NCI-H2107 treated with DMSO at 0.1 percent for 48 hours (cell line): ENCODE data around the gene NIPBL.
A peak's percentile ranks its signal among the peaks of the same experiment; 100 is the strongest.
"Not testable (repeated sequence)": the region's sequence is repeated elsewhere in the genome, so short reads cannot be mapped to it uniquely, and the experiment has no call there.

Experiments used
- DNase-seq: peaks from one replicate; lab custom pipeline; 2025; ENCODE audit not compliant: unreplicated experiment; lab: John Stamatoyannopoulos, UW

The NIPBL gene

GRCh38 chr5:36878392-36879082 lies 2.0 kb downstream of the NIPBL start:
- peak; percentile 69 for DNase-seq

GRCh38 chr5:36879274-36880033 lies 2.9 kb downstream of the NIPBL start:
- no peak for DNase-seq

- DNase-seq = no peak
Measured at GRCh38 chr5:36880761-36881160, 4.2 kb downstream of the NIPBL start.

GRCh38 chr5:36881304-36881703 lies 4.7 kb downstream of the NIPBL start:
- no peak for DNase-seq

GRCh38 chr5:36881807-36882206 lies 5.2 kb downstream of the NIPBL start:
- no peak for DNase-seq

- no peak for DNase-seq
Measured at GRCh38 chr5:36882250-36882649, 5.7 kb downstream of the NIPBL start.

GRCh38 chr5:36883894-36884462 lies 7.4 kb downstream of the NIPBL start:
- no peak for DNase-seq

- DNase-seq = no peak
Measured at GRCh38 chr5:36885149-36885548, 8.6 kb downstream of the NIPBL start.

GRCh38 chr5:36885566-36886485 lies 9.3 kb downstream of the NIPBL start:
- no peak for DNase-seq

GRCh38 chr5:36886791-36887190 lies 10.2 kb downstream of the NIPBL start:
- no peak for DNase-seq

GRCh38 chr5:36887532-36887931 lies 11.0 kb downstream of the NIPBL start:
- no peak for DNase-seq

- DNase-seq = no peak
Measured at GRCh38 chr5:36888303-36888702, 11.7 kb downstream of the NIPBL start.

- no peak for DNase-seq
Measured at GRCh38 chr5:36889264-36889663, 12.7 kb downstream of the NIPBL start.

GRCh38 chr5:36891266-36891665 lies 14.7 kb downstream of the NIPBL start:
- DNase-seq = no peak

- DNase-seq = not testable (repeated sequence)
Measured at GRCh38 chr5:36892085-36892830, 15.7 kb downstream of the NIPBL start.

- no peak for DNase-seq
Measured at GRCh38 chr5:36894954-36895353, 18.4 kb downstream of the NIPBL start.

GRCh38 chr5:36896476-36896875 lies 19.9 kb downstream of the NIPBL start:
- no peak for DNase-seq

- no peak for DNase-seq
Measured at GRCh38 chr5:36897616-36898015, 21.0 kb downstream of the NIPBL start.

GRCh38 chr5:36899860-36900259 lies 23.3 kb downstream of the NIPBL start:
- DNase-seq = no peak

- DNase-seq = no peak
Measured at GRCh38 chr5:36900283-36900682, 23.7 kb downstream of the NIPBL start.
